Gastroesophageal sphincter (tissue), 4 donors: ENCODE results near the gene CIAO1. TPM values are rescaled to one million over a fixed set of nuclear protein-coding genes. Genes with fewer than 3 reads are reported as not detected.

Experiments
- ATAC-seq: fragments of 150-250 bp; one replicate; pipeline ENCODE4 v1.9.1; 2016; ENCODE audit warnings: mild to moderate bottlenecking, moderate library complexity
- H3K27ac ChIP-seq, 4 donors: fragments of 200-600 bp; sonication (generic) in 3 of 4; 1 replicate in 3 of 4; 2 replicates in 1 of 4; pipeline ENCODE4 v1.5.1; 2016 to 2019
- H3K27me3 ChIP-seq: fragments of 200-600 bp; sonication (generic); one replicate; pipeline ENCODE4 v1.5.1; 2019
- H3K36me3 ChIP-seq, 2 donors: fragments of 200-600 bp; sonication (generic); one replicate each; pipeline ENCODE4 v1.5.1; 2019; ENCODE audit warnings: control low read depth in 1 of 2
- H3K4me1 ChIP-seq, 3 donors: fragments of 200-600 bp; sonication (generic); 1 replicate in 2 of 3; 2 replicates in 1 of 3; pipeline ENCODE4 v1.5.1; 2016 to 2019; ENCODE audit warnings: control low read depth in 2 of 3
- H3K4me3 ChIP-seq, 2 donors: fragments of 200-600 bp; sonication (generic); one replicate each; pipeline ENCODE4 v1.5.1; 2019; ENCODE audit warnings: mild to moderate bottlenecking in 1 of 2, moderate library complexity in 1 of 2
- H3K9me3 ChIP-seq, 3 donors: fragments of 200-600 bp; sonication (generic); one replicate each; pipeline ENCODE4 v1.5.1; 2017 to 2019; ENCODE audit warnings: control low read depth in 2 of 3
- EP300 ChIP-seq: sonication (generic); formaldehyde crosslinking; IDR thresholded peaks from one replicate; pipeline ENCODE4 v1.6.1; 2017; ENCODE audit warnings: antibody characterized with exemption, mild to moderate bottlenecking
- POLR2A ChIP-seq, 2 donors: fragments of 450-650 bp; IDR thresholded peaks; one replicate each; pipeline ENCODE4 v1.6.1; 2017; ENCODE audit warnings: antibody characterized with exemption in 2 of 2, mild to moderate bottlenecking in 2 of 2, moderate library complexity in 1 of 2
- POLR2AphosphoS5 ChIP-seq: sonication (generic); formaldehyde crosslinking; IDR thresholded peaks from one replicate; pipeline ENCODE4 v1.6.1; 2017; ENCODE audit warnings: antibody characterized with exemption
- WGBS, 2 donors: methylation state at CpG; one replicate each; pipeline ENCODE4 v1.1.5; 2018; ENCODE audit warnings: low coverage in 1 of 2; 5-methylcytosine and 5-hydroxymethylcytosine counted together
- total RNA-seq, 4 donors: library from RNA; depleted of rRNA; stranded (reverse); fragments of >200 nt; gene quantifications; one replicate each; pipeline ENCODE4 v1.1.0, GENCODE V29; 2016
- TF ChIP-seq, protein P1 (sequence below), 4 experiments: fragments of 200-600 bp in 2 of 4; fragments of 450-650 bp in 2 of 4; sonication (generic) in 1 of 4; IDR thresholded peaks; one replicate each; pipeline ENCODE4 v1.5.1; 2017 to 2019; ENCODE audit warnings: antibody characterized with exemption in 4 of 4, mild to moderate bottlenecking in 2 of 4, moderate library complexity in 2 of 4

The CIAO1 gene
- total RNA-seq, 4 donors from 2014 or later = 60.7 to 107 (median 84.8) TPM

DNA sequence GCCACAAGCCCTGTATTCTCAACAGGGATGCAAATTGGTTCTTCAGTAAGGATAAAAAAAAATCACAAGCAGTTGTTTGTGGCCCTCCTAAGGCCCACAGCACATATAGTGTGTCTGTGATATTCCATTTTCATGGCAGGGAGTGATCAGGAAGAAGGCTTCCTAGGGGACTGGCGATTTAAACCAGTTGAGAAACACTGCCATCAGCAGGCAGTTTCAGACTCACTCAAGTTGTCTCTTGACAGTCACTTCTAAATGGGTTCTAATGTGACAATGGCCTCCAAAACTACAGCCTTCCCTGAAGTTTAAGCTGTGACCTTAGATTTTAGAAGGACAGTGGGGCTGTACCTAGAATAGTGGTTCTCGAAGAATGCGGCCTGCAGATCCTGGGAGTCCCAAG lies 6.0 kb downstream of the CIAO1 start:
- TF ChIP-seq POLR2A (IDR thresholded peaks at IDR 0.05) (no peak), EP300 (no peak), POLR2AphosphoS5 (no peak)
- TF ChIP-seq, protein P1, sequence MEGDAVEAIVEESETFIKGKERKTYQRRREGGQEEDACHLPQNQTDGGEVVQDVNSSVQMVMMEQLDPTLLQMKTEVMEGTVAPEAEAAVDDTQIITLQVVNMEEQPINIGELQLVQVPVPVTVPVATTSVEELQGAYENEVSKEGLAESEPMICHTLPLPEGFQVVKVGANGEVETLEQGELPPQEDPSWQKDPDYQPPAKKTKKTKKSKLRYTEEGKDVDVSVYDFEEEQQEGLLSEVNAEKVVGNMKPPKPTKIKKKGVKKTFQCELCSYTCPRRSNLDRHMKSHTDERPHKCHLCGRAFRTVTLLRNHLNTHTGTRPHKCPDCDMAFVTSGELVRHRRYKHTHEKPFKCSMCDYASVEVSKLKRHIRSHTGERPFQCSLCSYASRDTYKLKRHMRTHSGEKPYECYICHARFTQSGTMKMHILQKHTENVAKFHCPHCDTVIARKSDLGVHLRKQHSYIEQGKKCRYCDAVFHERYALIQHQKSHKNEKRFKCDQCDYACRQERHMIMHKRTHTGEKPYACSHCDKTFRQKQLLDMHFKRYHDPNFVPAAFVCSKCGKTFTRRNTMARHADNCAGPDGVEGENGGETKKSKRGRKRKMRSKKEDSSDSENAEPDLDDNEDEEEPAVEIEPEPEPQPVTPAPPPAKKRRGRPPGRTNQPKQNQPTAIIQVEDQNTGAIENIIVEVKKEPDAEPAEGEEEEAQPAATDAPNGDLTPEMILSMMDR (IDR thresholded peaks at IDR 0.05) = no peak
- 79 to 100% methylated on average over 1 to 3 of the region's 3 CpGs for WGBS, 2 donors
- H3K4me3 ChIP-seq = no peak overlapping the region
- H3K4me1 ChIP-seq = peaks cover 0 to 9% (median 1%) of the 10 kb centered on the region in 3 donors
- ATAC-seq = no peak
- H3K9me3 ChIP-seq = no peaks in the 10 kb centered on the region
- H3K27me3 ChIP-seq = no peaks in the 10 kb centered on the region
- no peak overlapping the region for H3K27ac ChIP-seq
- peaks cover 0 to 98% of the 10 kb centered on the region in 2 donors for H3K36me3 ChIP-seq

- no peak overlapping the region for H3K4me3 ChIP-seq
- H3K9me3 ChIP-seq = no peaks in the 10 kb centered on the region
- ATAC-seq = no peak
- peak overlapping the region in 1 of 4 donors; percentile 17 for H3K27ac ChIP-seq
- peaks cover 0 to 100% of the 10 kb centered on the region in 2 donors for H3K36me3 ChIP-seq
- TF ChIP-seq POLR2A (IDR thresholded peaks at IDR 0.05) (no peak), POLR2AphosphoS5 (no peak), EP300 (no peak)
- TF ChIP-seq, protein P1 (IDR thresholded peaks at IDR 0.05) = no peak
- H3K4me1 ChIP-seq = no peaks in the 10 kb centered on the region
- no peaks in the 10 kb centered on the region for H3K27me3 ChIP-seq
- WGBS, 2 donors = 38 to 42% methylated on average over 2 to 3 of the region's 3 CpGs
These were observed 7.7 kb downstream of the CIAO1 start for GRCh38 chr2:96273763-96274162.

DNA sequence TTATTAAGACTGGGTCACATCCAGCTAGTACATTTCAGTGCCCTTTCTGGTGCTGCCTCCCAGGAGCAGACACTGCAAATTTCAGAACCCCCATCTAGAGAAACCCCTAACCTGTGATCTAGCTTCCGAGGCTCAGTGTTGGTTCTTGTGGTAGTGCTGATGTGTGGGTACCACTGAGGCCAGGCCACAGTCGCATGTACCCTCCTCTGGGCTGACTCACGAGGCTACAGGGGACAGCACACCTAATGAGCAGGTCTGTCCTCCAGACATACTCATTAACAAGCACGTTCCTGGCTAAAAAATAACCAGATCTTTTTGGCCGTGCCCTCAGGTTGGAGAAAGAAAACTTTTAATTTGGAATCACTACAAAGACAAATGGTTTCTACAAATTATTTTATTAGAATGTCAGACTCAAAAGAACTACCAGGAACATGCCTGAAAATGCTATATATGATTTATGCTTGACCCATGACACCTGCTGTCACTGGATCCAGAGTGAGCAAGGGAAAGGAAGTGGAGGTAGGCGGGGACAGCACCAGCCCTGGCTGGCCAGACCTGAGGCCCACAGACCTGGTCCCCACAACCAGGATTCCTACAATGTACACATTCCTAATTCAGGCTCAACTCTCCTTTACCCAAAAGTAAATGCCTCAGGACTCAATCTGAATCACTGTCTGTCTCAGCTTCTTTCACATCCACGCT lies 8.5 kb downstream of the CIAO1 start:
- H3K36me3 ChIP-seq = peaks cover 0 to 100% of the 10 kb centered on the region in 2 donors

DNA sequence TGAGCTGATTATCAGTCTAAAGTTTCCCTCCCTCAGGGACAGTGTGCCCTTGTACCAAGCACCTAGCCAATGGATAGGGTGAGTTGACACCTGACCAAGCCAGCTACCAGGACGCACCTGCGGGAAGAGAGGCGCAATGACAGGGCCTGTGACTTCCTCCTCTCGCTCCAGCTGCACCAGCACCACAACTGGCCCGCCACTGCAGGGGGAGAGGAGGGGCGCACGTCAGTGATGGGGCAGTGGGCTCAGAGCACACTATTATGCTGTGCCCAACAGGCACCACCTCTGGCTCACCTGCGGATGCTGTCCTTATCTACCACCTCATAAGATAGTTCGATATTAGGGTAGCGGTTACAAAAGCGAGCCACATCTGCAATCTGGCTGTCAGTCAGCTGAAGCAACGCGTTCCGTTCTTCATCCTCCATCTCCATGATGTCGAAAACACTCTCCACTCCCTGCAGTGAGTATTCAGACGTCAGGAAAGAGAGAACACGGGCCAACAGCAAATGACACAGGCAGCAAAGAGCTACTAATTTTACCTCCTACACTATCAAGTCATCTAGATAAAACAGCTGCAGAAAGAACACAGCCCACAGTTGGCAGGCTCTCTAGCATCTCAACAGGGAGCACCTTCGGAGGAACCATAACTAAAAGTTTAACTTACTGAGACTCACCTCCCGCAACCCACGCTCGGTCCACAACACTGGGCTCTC lies 10.9 kb downstream of the CIAO1 start:
- H3K9me3 ChIP-seq = no peaks in the 10 kb centered on the region
- peaks cover 0 to 100% of the 10 kb centered on the region in 2 donors for H3K36me3 ChIP-seq
- WGBS, 2 donors = 90 to 98% methylated on average over 9 to 13 of the region's 21 CpGs
- H3K27ac ChIP-seq = no peak overlapping the region
- H3K4me3 ChIP-seq = no peak overlapping the region
- no peak for TF ChIP-seq EP300
- TF ChIP-seq POLR2AphosphoS5 = no peak
- TF ChIP-seq, protein P1 (IDR thresholded peaks at IDR 0.05) = no peak
- no peaks in the 10 kb centered on the region for H3K27me3 ChIP-seq
- H3K4me1 ChIP-seq = no peaks in the 10 kb centered on the region
- ATAC-seq = no peak

More for the DNA sequence above, 8.5 kb downstream of the CIAO1 start:
- TF ChIP-seq POLR2A (IDR thresholded peaks at IDR 0.05) (no peak), POLR2AphosphoS5 (peak; percentile 4), EP300 (no peak)
- ATAC-seq = no peak
- no peaks in the 10 kb centered on the region for H3K9me3 ChIP-seq
- no peaks in the 10 kb centered on the region for H3K27me3 ChIP-seq
- H3K27ac ChIP-seq = peak overlapping the region in 1 of 4 donors; percentile 17
- no peaks in the 10 kb centered on the region for H3K4me1 ChIP-seq
- no peak overlapping the region for H3K4me3 ChIP-seq
- 40 to 77% methylated on average over 4 to 5 of the region's 7 CpGs for WGBS, 2 donors

DNA sequence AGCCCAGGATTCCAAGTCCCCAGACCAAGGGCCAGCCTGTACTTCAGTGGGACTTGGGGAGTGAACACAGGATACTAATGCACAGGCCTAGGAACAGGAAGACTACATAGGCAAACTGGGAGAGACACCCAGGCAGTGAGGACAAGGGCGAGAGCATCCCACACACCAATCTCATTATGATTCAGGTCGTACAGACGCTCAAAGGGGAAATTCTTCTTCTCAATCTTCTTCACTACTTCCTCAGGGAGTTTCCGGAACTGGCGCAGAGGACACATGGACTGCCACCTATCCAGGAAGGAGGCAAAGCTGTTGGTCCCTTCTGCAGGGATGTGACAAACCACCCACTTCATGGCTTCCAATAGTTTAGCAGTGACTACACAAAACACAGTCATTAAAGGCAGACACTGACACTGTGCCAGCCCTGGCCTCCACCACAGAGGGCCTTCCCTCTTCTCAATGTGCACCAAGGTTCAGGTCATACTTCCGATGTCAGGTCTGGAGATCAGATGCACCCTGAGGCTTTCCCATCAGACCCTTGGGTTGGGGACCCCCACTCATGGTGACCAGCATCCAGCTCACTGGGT lies 21.3 kb downstream of the CIAO1 start:
- Histone ChIP-seq H3K4me3 (no peak overlapping the region), H3K36me3 (peaks cover 7 to 100% of the 10 kb centered on the region in 2 donors), H3K27me3 (no peaks in the 10 kb centered on the region), H3K4me1 (no peaks in the 10 kb centered on the region), H3K27ac (no peak overlapping the region), H3K9me3 (no peaks in the 10 kb centered on the region)
- no peak for ATAC-seq
- WGBS, 2 donors = 83 to 85% methylated on average over 4 to 5 of the region's 6 CpGs
- no peak for TF ChIP-seq EP300
- TF ChIP-seq POLR2A (IDR thresholded peaks at IDR 0.05) = no peak
- no peak for TF ChIP-seq POLR2AphosphoS5
- TF ChIP-seq, protein P1 (IDR thresholded peaks at IDR 0.05) = no peak
